NCI-H748 treated with DMSO at 0.1 percent for 48 hours (cell line): ENCODE measurements around the gene CCDC88C.

Source experiments
- DNase-seq: peaks from one replicate; lab custom pipeline; 2025; lab: John Stamatoyannopoulos, UW

CCDC88C gene

GRCh38 chr14:91377700-91378652 lies 39.6 kb downstream of the CCDC88C start:
- no peak for DNase-seq

- peak; percentile 22 for DNase-seq
These were observed 40.8 kb downstream of the CCDC88C start for GRCh38 chr14:91376547-91377477.

DNA sequence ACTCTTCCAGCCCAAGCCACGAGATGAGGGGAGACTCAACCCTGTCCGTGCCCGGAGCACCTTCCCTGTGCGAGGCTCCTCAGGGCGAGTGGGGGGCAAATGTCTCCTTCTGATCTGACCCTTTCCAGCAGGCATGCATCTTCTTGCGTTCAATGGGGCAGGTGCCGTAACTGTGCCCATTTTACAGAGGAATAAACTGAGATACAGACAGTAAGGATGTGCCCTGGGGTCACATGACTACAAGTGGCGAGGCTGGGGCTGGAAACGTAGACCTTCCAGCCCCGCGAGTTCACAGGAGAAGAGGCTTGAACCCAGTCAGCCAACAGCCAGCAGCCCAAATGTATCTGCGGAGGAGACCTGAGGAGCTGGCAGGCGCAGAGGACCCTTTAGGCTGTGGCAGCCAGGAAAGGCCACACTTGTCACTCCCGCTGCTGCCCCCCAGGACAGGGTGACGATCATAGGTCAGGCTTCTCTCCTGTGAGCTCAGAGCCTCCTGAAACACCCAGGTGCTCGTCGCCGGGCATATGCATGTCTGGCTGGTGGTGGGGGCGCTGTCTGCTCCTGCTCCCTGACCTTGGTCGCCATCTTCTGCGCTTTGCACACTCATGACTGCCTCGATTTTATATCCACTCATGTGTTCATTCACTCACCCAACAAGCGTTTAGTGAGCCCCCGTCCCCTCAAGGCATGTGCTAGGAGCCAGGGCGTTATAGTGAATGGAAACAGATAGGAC lies 41.7 kb downstream of the CCDC88C start:
- DNase-seq: no peak

DNA sequence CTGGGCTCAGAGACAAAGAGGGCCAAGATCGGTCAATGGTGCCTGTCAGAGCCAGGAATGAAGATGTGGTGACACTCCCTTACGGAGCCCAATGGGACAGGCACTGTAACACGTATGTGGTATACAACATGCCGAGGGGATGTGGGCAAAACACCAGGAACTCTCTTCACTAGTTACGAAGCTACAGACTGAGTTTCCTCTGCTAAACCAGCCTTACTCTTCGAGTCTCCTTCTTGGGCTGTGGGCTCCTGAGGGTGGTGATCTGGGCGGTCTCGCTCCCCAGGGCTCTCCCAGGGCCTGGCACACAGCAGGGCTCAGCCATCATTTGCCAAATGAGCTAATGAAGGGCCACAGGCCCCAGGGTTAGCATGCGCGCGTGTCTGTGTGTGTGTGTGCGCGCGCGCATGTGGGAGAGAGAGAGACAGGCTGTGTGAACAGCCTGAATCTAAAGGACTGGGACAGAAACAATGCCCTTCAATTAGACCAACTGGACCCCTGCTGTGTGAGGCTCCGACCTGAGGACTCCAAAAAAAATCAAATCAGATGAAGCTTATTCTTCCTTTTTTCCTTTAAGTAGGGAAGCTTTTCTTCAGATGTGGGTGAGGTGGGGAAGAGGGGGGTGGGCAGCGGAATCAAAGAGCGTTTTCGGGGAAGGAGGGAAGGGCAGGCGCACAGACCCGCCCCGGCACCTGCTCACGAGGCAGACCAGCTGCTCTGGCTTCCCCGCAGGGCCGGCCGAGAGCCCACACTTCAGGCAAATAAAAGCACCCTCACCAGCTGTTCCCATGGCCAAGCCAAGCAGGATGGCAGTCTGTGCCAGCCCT lies 42.5 kb downstream of the CCDC88C start:
- peak; percentile 88 for DNase-seq

DNA sequence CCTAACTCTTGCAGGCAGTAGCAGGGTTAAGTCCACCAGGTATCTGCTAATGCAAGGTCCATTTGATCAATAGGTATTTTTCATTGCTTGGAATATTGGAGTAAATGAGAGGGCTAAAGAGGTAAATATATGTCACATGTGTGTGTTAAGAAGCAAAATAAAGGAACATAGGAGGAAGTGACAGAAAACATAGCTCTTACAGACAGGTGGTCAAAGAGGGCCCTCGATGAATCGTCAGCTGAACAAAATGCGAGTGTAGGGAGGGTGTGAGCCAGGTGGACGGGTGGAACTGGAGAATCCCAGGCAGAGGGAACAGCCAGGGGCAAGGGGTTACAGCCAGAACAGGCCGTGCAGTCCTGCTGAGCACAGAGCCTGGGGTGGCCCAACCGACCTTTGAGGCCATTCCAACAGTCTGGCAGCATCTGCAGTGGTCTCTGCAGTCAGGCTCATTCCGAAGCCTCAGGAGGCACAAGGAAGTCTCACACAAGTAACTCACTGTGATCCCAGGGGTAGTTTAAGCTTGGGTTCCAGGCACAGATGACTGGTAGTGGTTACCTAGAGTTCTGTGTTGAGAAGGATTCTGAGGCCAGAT lies 43.2 kb downstream of the CCDC88C start:
- no peak for DNase-seq

DNA sequence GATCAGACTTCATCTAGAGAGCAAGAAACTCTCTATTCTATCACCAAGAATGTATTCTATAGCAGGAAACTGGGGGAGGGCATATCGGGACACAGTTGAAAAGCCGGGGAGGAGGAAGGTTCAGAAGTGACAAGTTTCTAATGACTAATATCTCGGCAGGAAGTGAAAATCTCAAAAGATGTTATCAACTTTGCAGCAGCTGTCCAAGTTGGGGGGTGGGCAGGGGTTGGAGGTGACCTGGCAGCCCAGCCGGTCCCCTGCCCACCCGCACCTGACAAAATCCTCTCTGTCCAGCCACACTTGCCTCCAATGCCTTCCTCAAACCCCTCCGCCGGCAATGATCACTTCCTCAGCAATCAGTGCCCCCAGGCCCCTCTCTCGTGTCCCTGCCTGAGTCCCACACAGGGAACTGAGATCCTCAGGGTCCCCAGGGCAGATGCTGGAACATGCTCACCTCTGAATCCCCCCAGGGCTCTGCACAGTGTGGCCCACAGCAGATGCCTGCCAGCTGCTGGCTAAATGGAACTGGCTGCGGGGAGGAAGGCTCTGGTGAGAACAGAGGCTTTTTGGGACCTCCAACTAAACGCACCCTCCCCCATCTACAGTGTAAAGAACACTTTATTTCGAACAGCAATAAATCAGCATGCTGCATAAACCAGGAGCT lies 43.9 kb downstream of the CCDC88C start:
- no peak for DNase-seq

DNA sequence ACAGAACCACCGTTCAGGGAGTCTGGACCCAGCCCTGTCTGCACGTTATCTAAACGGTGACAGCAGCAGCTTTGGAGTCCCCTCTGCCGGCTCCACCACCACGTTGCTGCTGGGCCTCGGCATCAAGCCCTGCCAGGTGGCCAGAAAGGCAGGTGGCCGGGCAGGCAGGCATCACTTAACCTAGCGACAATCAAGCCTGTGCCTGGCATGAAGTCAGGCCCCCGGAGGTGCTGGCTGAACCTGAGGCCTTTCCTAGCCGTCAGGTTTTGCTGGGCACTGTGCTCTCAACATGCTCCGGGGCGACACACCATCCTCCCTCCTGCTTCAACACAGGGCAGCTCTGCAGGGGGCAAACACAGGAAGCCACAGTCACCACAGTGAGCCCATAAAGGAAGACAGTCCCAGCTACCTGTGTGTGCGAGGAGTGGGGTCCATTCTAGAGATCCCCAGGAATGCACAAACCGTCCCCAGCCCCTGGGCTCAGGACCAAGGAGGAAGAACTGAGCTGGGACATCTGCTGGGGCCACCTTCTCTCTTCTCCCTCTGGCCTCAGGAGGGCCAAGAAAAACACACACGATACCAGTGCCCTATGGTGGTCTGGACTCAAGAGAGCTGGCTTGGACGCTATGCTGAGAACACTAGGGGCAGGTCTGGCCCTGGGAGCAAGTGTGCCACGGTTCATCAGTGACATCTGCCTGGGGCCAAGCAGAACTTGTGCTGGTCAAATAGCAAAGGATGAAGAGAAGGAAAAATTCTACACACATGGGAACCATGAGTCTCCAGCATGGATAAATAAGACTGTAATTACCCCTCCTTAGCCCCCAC lies 44.7 kb downstream of the CCDC88C start:
- DNase-seq: no peak

DNA sequence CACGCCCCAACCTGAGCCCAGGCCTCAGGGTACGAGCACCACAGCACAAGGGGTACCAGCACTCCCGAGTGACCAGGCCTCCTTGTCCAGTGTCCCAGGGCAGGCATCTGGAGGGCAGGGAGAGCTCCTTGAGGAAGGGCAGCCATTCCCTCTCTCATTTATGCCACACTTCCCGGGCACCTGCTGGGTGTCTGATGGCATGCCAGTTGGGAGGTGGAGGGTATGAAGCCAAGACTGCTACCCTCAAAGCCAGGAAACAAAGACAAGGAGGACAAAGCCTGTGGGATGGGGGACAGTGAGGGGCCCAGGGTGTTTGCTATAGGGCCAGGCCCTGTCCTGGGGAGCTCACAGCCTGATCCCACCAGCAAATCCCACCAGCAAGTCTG lies 45.6 kb downstream of the CCDC88C start:
- DNase-seq: no peak

DNA sequence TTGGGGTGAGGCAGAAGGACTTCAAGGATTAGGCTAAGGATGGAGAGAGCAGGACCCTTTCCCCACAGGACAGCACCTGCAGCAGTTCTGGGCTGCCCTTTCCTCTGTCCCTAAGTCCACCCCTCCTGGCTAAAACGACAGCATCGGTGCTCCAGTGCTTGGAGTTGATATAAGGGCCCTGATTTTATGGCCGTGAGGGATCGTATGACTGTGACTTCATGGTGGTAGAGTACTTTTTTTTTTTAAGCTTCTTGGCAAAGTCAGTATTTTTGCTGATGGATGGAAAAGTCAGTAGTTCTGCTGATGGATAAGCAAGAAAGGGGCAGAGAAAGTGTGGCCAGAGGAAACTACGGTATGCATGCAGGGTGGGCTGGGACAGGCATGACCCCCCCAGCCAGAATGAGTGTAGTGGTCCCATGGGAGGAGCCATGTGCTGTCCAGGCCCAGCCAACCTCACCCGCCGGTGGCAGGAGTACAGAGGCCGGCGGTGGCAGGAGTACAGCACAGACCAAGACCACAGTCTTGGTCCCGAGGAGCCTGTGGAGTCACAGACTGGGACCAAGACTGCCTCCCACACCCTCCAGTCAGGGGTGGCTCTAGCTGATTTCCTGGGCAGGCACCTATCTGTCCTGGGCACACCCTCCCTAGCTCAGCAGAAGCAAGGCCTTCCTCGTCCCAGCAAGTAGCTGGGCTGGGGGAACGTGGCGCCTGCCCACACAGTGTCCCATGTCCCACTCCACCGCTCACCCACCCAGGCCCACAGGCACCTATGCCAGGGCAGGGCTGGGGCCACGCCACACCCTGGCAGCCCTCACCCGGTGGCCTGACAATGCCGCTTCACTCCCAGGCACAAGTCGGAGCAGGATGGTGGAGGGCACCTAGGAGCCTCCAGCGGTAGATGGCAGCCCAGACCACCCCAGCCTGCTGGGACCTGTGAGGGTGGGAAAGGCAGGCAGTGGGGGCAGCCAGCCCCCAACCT lies 46.3 kb downstream of the CCDC88C start:
- DNase-seq: no peak

DNA sequence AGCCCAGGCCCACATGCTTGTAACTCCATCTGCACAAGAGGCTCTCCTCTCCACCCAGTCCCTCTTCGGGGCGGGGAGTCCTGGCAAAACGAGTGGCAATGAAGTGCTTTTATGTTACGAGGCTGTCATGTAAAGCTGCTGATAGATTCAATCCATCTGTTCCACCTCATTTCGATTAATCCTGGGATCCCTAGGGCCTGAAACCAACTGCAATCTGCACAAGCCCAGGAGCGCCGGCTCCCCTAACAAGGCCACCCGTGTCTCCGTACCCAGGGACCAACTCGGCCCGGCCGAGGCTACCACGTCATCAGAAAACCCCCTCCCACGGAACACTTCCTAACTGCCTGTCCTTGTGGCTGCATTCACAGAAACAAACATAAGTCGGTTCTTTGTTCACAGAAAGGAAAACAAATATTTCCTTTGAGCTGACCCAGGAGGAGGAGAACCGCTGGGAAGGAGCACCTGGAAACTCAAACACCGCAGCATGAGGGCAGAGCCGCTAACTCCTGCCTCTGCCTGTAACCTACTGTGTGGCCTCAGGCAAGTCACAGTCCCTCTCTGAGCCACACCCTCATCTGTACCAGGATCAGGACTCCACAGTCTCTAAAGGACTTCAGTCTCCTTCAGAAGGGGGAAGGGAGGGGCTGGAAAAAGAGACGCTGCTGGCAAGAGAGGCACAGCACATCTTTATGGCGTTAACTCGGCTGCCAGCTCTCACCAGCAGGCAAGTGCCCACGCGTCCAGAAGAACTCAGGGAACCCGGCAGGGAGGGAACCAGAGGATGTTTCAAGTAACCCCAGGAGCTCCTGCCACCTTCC lies 47.8 kb downstream of the CCDC88C start:
- DNase-seq: no peak

DNA sequence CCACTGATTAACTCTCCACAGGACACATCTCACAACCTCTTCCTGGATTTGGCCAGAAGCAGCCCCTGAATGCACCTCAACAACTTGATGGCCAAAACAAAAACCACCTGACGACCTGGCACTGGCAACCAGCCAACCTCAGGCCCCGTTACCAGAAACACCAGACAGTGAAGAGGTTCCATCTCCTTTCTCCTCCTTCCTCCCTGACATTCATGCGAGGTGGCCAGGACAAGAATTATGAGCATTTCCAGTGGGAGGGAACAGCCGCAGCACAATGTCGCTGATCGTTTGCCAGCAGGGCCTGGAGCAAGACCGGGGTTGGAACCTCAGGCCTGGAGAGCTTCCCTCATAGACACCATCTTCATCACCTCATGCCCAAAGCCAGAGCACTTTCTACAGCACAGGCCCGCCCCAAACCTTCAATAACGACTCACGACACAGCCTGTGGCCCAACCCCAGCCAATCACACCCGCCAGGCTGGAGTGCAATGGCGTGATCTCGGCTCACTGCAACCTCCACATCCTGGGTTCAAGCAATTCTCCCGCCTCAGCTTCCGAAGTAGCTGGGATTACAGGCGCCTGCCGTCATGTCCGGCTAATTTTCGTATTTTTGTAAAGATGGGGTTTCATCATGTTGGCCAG lies 48.7 kb downstream of the CCDC88C start:
- no peak for DNase-seq

DNA sequence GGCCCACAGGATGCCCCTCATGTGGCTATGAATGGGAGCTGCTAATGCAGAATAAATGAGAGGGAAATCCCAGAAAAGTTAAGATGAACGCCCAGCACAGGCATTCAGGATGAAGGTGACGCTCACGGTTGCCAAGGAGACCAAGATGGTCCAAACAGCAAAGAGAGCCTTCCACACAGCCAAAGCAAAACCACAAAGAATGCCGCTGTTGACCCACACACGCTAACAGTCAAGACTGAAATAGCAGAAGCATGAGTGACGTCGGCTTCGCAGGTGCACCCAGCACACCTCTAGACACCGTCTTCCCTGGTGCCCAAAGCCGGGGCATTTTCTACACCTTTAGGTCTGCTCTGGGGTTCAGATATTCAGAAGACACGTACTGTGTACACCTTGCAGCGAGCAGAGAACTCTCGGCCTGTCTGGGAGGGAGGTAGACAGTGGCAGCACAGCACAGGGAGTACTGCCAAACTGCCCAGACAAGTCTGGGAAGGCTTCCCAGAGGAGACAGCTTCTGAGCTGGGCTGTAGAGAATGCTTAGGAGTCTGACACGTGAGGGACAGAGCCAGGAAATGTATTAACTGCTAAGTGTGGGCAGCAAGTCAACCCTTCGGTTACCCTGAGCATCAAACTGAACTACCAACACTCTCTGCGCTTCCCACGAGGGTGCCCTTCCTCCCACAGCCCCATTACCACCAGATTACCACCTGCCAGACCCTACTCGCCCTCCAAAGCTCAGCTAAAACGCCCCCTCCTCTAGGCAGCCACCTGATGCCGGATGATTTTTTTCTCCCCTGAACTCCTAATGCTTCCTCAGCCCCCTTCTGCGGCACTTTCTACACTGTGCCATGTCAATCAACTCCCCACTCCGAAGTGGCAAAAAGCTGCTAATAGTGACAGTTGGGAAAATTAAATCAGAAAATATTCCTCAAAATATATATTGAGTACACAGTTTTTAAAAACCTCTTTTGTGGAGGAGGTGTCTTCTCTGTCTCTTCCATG lies 50.1 kb downstream of the CCDC88C start:
- no peak for DNase-seq

GRCh38 chr14:91366749-91367148 lies 50.9 kb downstream of the CCDC88C start:
- no peak for DNase-seq

GRCh38 chr14:91365552-91365951 lies 52.1 kb downstream of the CCDC88C start:
- no peak for DNase-seq

GRCh38 chr14:91364524-91365270 lies 52.9 kb downstream of the CCDC88C start:
- DNase-seq: no peak
